HepG2 (cell line): Measurements from ENCODE around the gene TUBB. TPM values are rescaled to one million over a fixed set of nuclear protein-coding genes. Genes with fewer than 3 reads are reported as not detected.

ENCODE experiments used
- FOXO4 ChIP-seq: sonication (generic); formaldehyde crosslinking; conservative IDR thresholded peaks from 2 replicates; pipeline ENCODE4 v1.8.1; 2023; ENCODE audit warnings: missing genetic modification reagents
- GZF1 ChIP-seq: sonication (generic); formaldehyde crosslinking; IDR thresholded peaks from 2 replicates; pipeline ENCODE4 v1.5.1; 2020; ENCODE audit warnings: mild to moderate bottlenecking, missing genetic modification reagents
- ISX ChIP-seq: sonication (generic); formaldehyde crosslinking; conservative IDR thresholded peaks from 2 replicates; pipeline ENCODE4 v1.5.0; 2020; ENCODE audit warnings: missing genetic modification reagents
- KLF6 ChIP-seq: IDR thresholded peaks from 2 replicates; pipeline ENCODE4 v1.8.0; 2016; ENCODE audit warnings: missing biosample characterization, missing genetic modification reagents
- PAX8 ChIP-seq: sonication (generic); formaldehyde crosslinking; IDR thresholded peaks from 2 replicates; pipeline ENCODE4 v1.8.0; 2022; ENCODE audit warnings: mild to moderate bottlenecking, missing genetic modification reagents, borderline replicate concordance
- POGZ ChIP-seq: sonication (generic); formaldehyde crosslinking; IDR thresholded peaks from 2 replicates; pipeline ENCODE4 v1.4.0; 2020; ENCODE audit warnings: mild to moderate bottlenecking, missing genetic modification reagents
- POLR2G ChIP-seq: fragments of 200-400 bp; formaldehyde crosslinking; IDR thresholded peaks from 2 replicates; pipeline ENCODE4 v1.6.1; 2018; ENCODE audit warnings: mild to moderate bottlenecking, low read depth, low read length, moderate library complexity
- RARA ChIP-seq: IDR thresholded peaks from 2 replicates; pipeline ENCODE4 v1.6.1; 2016; ENCODE audit warnings: missing genetic modification reagents, missing compliant biosample characterization
- SATB2 ChIP-seq: sonication (generic); formaldehyde crosslinking; IDR thresholded peaks from 2 replicates; pipeline ENCODE4 v1.5.0; 2020; ENCODE audit warnings: missing genetic modification reagents
- THAP9 ChIP-seq: sonication (generic); formaldehyde crosslinking; IDR thresholded peaks from 2 replicates; pipeline ENCODE4; 2020; ENCODE audit warnings: missing genetic modification reagents, mild to moderate bottlenecking, borderline replicate concordance
- TIGD3 ChIP-seq: sonication (generic); formaldehyde crosslinking; IDR thresholded peaks from 2 replicates; pipeline ENCODE4 v1.5.1; 2020; ENCODE audit warnings: mild to moderate bottlenecking, missing genetic modification reagents, borderline replicate concordance
- TMF1 ChIP-seq: sonication (generic); formaldehyde crosslinking; IDR thresholded peaks from 2 replicates; pipeline ENCODE4 v1.8.1; 2022; ENCODE audit warnings: low read depth, missing genetic modification reagents
- ZFP37 ChIP-seq: sonication (generic); formaldehyde crosslinking; IDR thresholded peaks from 2 replicates; pipeline ENCODE4 v1.4.0; 2020; ENCODE audit warnings: missing genetic modification reagents, borderline replicate concordance
- ZNF101 ChIP-seq: sonication (generic); formaldehyde crosslinking; IDR thresholded peaks from 2 replicates; pipeline ENCODE4 v1.4.0; 2020; ENCODE audit warnings: mild to moderate bottlenecking, low read depth, missing genetic modification reagents, borderline replicate concordance
- ZNF281 ChIP-seq: sonication (generic); formaldehyde crosslinking; IDR thresholded peaks from 2 replicates; pipeline ENCODE4 v1.4.0; 2020; ENCODE audit warnings: missing genetic modification reagents, borderline replicate concordance
- ZNF3 ChIP-seq: IDR thresholded peaks from 2 replicates; pipeline ENCODE4 v1.7.0; 2017; ENCODE audit warnings: inconsistent platforms
- ZNF33B ChIP-seq: sonication (generic); formaldehyde crosslinking; IDR thresholded peaks from 2 replicates; pipeline ENCODE4 v1.5.1; 2020; ENCODE audit warnings: mild to moderate bottlenecking, missing genetic modification reagents
- ZNF546 ChIP-seq: sonication (generic); formaldehyde crosslinking; conservative IDR thresholded peaks from 2 replicates; pipeline ENCODE4 v1.8.1; 2023; ENCODE audit warnings: mild to moderate bottlenecking, missing genetic modification reagents
- ZNF703 ChIP-seq: sonication (generic); formaldehyde crosslinking; IDR thresholded peaks from 2 replicates; pipeline ENCODE4 v1.5.1; 2020; ENCODE audit warnings: missing genetic modification reagents, mild to moderate bottlenecking, moderate library complexity, borderline replicate concordance
- ZNF772 ChIP-seq: sonication (generic); formaldehyde crosslinking; IDR thresholded peaks from 2 replicates; pipeline ENCODE4 v1.5.0; 2020; ENCODE audit warnings: mild to moderate bottlenecking, missing genetic modification reagents
- polyA plus RNA-seq, 8 experiments: library from polyadenylated mRNA; depleted of rRNA in 3 of 8; stranded (reverse) in 7 of 8; unstranded in 1 of 8; fragments of >200 nt; fragmentation: Illumina TruSeq in 4 of 8; extraction: Trizol in 4 of 8; gene quantifications; 2 replicates each; pipeline versions ENCODE4 v1.2.1 to v1.2.3, GENCODE V29; 2011 to 2016; ENCODE audit warnings: low read depth in 4 of 8, missing spikeins in 1 of 8, mixed read lengths in 1 of 8; ENCODE audit not compliant: insufficient read depth in 1 of 8
- total RNA-seq, 5 experiments: library from RNA; depleted of rRNA; stranded (reverse); fragments of >200 nt; fragmentation: Illumina TruSeq; extraction: Trizol; gene quantifications; 2 replicates each; pipeline ENCODE4 v1.2.3, GENCODE V29; 2016; ENCODE audit warnings: low read depth in 1 of 5

The TUBB gene
- total and polyA plus RNA-seq, 2 of the 13 experiments (the other 11 are each of a cell fraction or from before 2014, with no cell fraction given): 911 to 1,163 TPM

GRCh38 chr6:30719791-30720737 is at the start of gene TUBB (continued):
- TF ChIP-seq THAP9 (CRISPR knock-in tag) (peak; percentile 79), ZNF33B (CRISPR knock-in tag) (no peak), ZNF101 (CRISPR knock-in tag) (no peak), PAX8 (CRISPR knock-in tag) (no peak), ZNF772 (CRISPR knock-in tag) (peak; percentile 90), KLF6 (CRISPR knock-in tag) (no peak), SATB2 (CRISPR knock-in tag) (no peak), ZNF546 (CRISPR knock-in tag) (0 out of 2 replicates have a peak, but pooled peaks have one; percentile 38), ZNF3 (CRISPR knock-in tag) (no peak; the same call in 1 of the 2 replicates), ZNF703 (CRISPR knock-in tag) (no peak; the same call in 1 of the 2 replicates), ZNF281 (CRISPR knock-in tag) (peak; percentile 66), POGZ (no peak), ZFP37 (no peak), ISX (CRISPR knock-in tag) (no peak), GZF1 (peak; percentile 73), POLR2G (peak; percentile 93), TMF1 (CRISPR knock-in tag) (no peak), FOXO4 (CRISPR knock-in tag) (peak; percentile 72; the same call in 1 of the 2 replicates), RARA (CRISPR knock-in tag) (peak; percentile 48), TIGD3 (CRISPR knock-in tag) (no peak)
